Activated T-cell treated with anti-CD3 and anti-CD28 coated beads, Interleukin-2, amount 50 U/mL, for 24 hours (primary cell): ENCODE data around the gene GCK.

Source experiments
- DNase-seq: peaks from one replicate; pipeline ENCODE4 v3.0.0-alpha.2; 2020
- H3K27ac Mint-ChIP-seq: 2 replicates; pipeline ENCODE4 v1.8.0; 2020; ENCODE audit warnings: mild to moderate bottlenecking, mixed read lengths
- H3K27me3 Mint-ChIP-seq: 2 replicates; pipeline ENCODE4 v1.8.0; 2020; ENCODE audit warnings: mixed read lengths
- H3K36me3 Mint-ChIP-seq: 2 replicates; pipeline ENCODE4 v1.8.0; 2020; ENCODE audit warnings: low read depth, mixed read lengths
- H3K4me1 Mint-ChIP-seq: 2 replicates; pipeline ENCODE4 v1.8.0; 2020; ENCODE audit warnings: low read depth, mixed read lengths
- H3K4me3 Mint-ChIP-seq: 2 replicates; pipeline ENCODE4 v1.8.0; 2020; ENCODE audit warnings: mild to moderate bottlenecking, moderate library complexity, mixed read lengths
- H3K9me3 Mint-ChIP-seq: 2 replicates; pipeline ENCODE4 v1.8.0; 2020; ENCODE audit warnings: mixed read lengths

Gene GCK

GRCh38 chr7:44217223-44217714 is 28.0 kb upstream of the GCK start:
- Mint-ChIP-seq H3K4me3 (no peak overlapping the region), H3K36me3 (peaks cover 26% of the 10 kb centered on the region), H3K27ac (no peak overlapping the region), H3K27me3 (no peaks in the 10 kb centered on the region), H3K9me3 (no peaks in the 10 kb centered on the region), H3K4me1 (no peaks in the 10 kb centered on the region)
- no peak for DNase-seq

- no peak overlapping the region for H3K4me3 Mint-ChIP-seq
- no peaks in the 10 kb centered on the region for H3K27me3 Mint-ChIP-seq
- no peak overlapping the region for H3K27ac Mint-ChIP-seq
- no peaks in the 10 kb centered on the region for H3K9me3 Mint-ChIP-seq
- no peaks in the 10 kb centered on the region for H3K4me1 Mint-ChIP-seq
- no peak for DNase-seq
- H3K36me3 Mint-ChIP-seq = peaks cover 32% of the 10 kb centered on the region
Observed at GRCh38 chr7:44216521-44217222, 27.4 kb upstream of the GCK start.

- no peaks in the 10 kb centered on the region for H3K27me3 Mint-ChIP-seq
- H3K36me3 Mint-ChIP-seq = peaks cover 37% of the 10 kb centered on the region
- H3K4me1 Mint-ChIP-seq = no peaks in the 10 kb centered on the region
- no peak overlapping the region for H3K4me3 Mint-ChIP-seq
- no peaks in the 10 kb centered on the region for H3K9me3 Mint-ChIP-seq
- no peak for DNase-seq
- peak overlapping the region; percentile 37 for H3K27ac Mint-ChIP-seq
Observed at GRCh38 chr7:44216019-44216418, 26.8 kb upstream of the GCK start.

GRCh38 chr7:44215531-44215930 is 26.3 kb upstream of the GCK start:
- DNase-seq = no peak
- Mint-ChIP-seq H3K4me3 (no peak overlapping the region), H3K27me3 (no peaks in the 10 kb centered on the region), H3K4me1 (no peaks in the 10 kb centered on the region), H3K27ac (no peak overlapping the region), H3K36me3 (peaks cover 42% of the 10 kb centered on the region), H3K9me3 (no peaks in the 10 kb centered on the region)

GRCh38 chr7:44213877-44214388 is 24.7 kb upstream of the GCK start:
- DNase-seq = no peak
- Mint-ChIP-seq H3K27ac (no peak overlapping the region), H3K4me3 (no peak overlapping the region), H3K4me1 (no peaks in the 10 kb centered on the region), H3K27me3 (no peaks in the 10 kb centered on the region), H3K9me3 (no peaks in the 10 kb centered on the region), H3K36me3 (peaks cover 56% of the 10 kb centered on the region)

GRCh38 chr7:44213206-44213876 is 24.1 kb upstream of the GCK start:
- no peak for DNase-seq
- no peaks in the 10 kb centered on the region for H3K27me3 Mint-ChIP-seq
- H3K9me3 Mint-ChIP-seq = no peaks in the 10 kb centered on the region
- H3K4me3 Mint-ChIP-seq = no peak overlapping the region
- no peaks in the 10 kb centered on the region for H3K4me1 Mint-ChIP-seq
- H3K36me3 Mint-ChIP-seq = peaks cover 62% of the 10 kb centered on the region
- H3K27ac Mint-ChIP-seq = peak overlapping the region; percentile 22

GRCh38 chr7:44212581-44213184 is 23.4 kb upstream of the GCK start:
- Mint-ChIP-seq H3K27ac (no peak overlapping the region), H3K9me3 (no peaks in the 10 kb centered on the region), H3K4me3 (no peak overlapping the region), H3K27me3 (no peaks in the 10 kb centered on the region), H3K36me3 (peaks cover 69% of the 10 kb centered on the region), H3K4me1 (no peaks in the 10 kb centered on the region)
- DNase-seq = no peak

- H3K27ac Mint-ChIP-seq = no peak overlapping the region
- H3K4me3 Mint-ChIP-seq = no peak overlapping the region
- peaks cover 75% of the 10 kb centered on the region for H3K36me3 Mint-ChIP-seq
- no peaks in the 10 kb centered on the region for H3K27me3 Mint-ChIP-seq
- no peaks in the 10 kb centered on the region for H3K9me3 Mint-ChIP-seq
- no peaks in the 10 kb centered on the region for H3K4me1 Mint-ChIP-seq
- DNase-seq = no peak
Observed at GRCh38 chr7:44212018-44212417, 22.8 kb upstream of the GCK start.

GRCh38 chr7:44211126-44211675 is 22.0 kb upstream of the GCK start:
- Mint-ChIP-seq H3K9me3 (no peaks in the 10 kb centered on the region), H3K36me3 (peaks cover 83% of the 10 kb centered on the region), H3K27ac (no peak overlapping the region), H3K27me3 (no peaks in the 10 kb centered on the region), H3K4me3 (no peak overlapping the region), H3K4me1 (no peaks in the 10 kb centered on the region)
- no peak for DNase-seq

- Mint-ChIP-seq H3K36me3 (peaks cover 91% of the 10 kb centered on the region), H3K27me3 (no peaks in the 10 kb centered on the region), H3K27ac (no peak overlapping the region), H3K4me3 (no peak overlapping the region), H3K9me3 (no peaks in the 10 kb centered on the region), H3K4me1 (no peaks in the 10 kb centered on the region)
- no peak for DNase-seq
Observed at GRCh38 chr7:44210107-44210506, 20.9 kb upstream of the GCK start.

- DNase-seq = no peak
- peaks cover 8% of the 10 kb centered on the region for H3K4me1 Mint-ChIP-seq
- H3K27me3 Mint-ChIP-seq = no peaks in the 10 kb centered on the region
- H3K9me3 Mint-ChIP-seq = no peaks in the 10 kb centered on the region
- H3K27ac Mint-ChIP-seq = no peak overlapping the region
- no peak overlapping the region for H3K4me3 Mint-ChIP-seq
- H3K36me3 Mint-ChIP-seq = peaks cover 93% of the 10 kb centered on the region
Observed at GRCh38 chr7:44208085-44208484, 18.8 kb upstream of the GCK start.

GRCh38 chr7:44206008-44206407 is 16.8 kb upstream of the GCK start:
- H3K36me3 Mint-ChIP-seq = peaks cover 86% of the 10 kb centered on the region
- no peaks in the 10 kb centered on the region for H3K9me3 Mint-ChIP-seq
- peaks cover 23% of the 10 kb centered on the region for H3K4me1 Mint-ChIP-seq
- H3K27ac Mint-ChIP-seq = no peak overlapping the region
- no peak for DNase-seq
- H3K4me3 Mint-ChIP-seq = no peak overlapping the region
- no peaks in the 10 kb centered on the region for H3K27me3 Mint-ChIP-seq

GRCh38 chr7:44201813-44202212 is 12.6 kb upstream of the GCK start:
- Mint-ChIP-seq H3K4me3 (peak overlapping the region; percentile 88), H3K4me1 (peaks cover 26% of the 10 kb centered on the region), H3K9me3 (no peaks in the 10 kb centered on the region), H3K36me3 (peaks cover 49% of the 10 kb centered on the region), H3K27me3 (peaks cover 8% of the 10 kb centered on the region), H3K27ac (peak overlapping the region; percentile 90)
- no peak for DNase-seq

GRCh38 chr7:44200699-44201461 is 11.6 kb upstream of the GCK start, which contains the start of gene YKT6:
TSS of gene YKT6 (plus strand) at chr7:44200978. CDS start at chr7:44201136, 158 bp downstream.
- Mint-ChIP-seq H3K36me3 (peaks cover 39% of the 10 kb centered on the region), H3K4me1 (peaks cover 26% of the 10 kb centered on the region), H3K27me3 (peaks cover 8% of the 10 kb centered on the region), H3K4me3 (peak within 1 kb of the TSS; percentile 88), H3K9me3 (no peaks in the 10 kb centered on the region), H3K27ac (peak within 1 kb of the TSS; percentile 90)
- peak; percentile 97 for DNase-seq
